Subcutaneous abdominal adipose tissue (tissue), 5 donors: ENCODE results near the gene MED29.

Source experiments
- H3K27ac ChIP-seq: one replicate; pipeline ENCODE4 v1.7.0; 2013; ENCODE audit warnings: low read depth, mild to moderate bottlenecking, inconsistent platforms, low read length, moderate library complexity
- H3K27me3 ChIP-seq, 5 donors: one replicate each; pipeline ENCODE4 v1.7.0; 2013; ENCODE audit warnings: low read length in 5 of 5, inconsistent platforms in 1 of 5; ENCODE audit not compliant: control insufficient read depth in 5 of 5, insufficient read depth in 4 of 5
- H3K36me3 ChIP-seq, 5 donors: one replicate each; pipeline ENCODE4 v1.7.0; 2013; ENCODE audit warnings: low read length in 5 of 5; ENCODE audit not compliant: control insufficient read depth in 5 of 5, insufficient read depth in 5 of 5
- H3K4me1 ChIP-seq, 5 donors: one replicate each; pipeline ENCODE4 v1.7.0; 2013; ENCODE audit warnings: low read length in 5 of 5, mild to moderate bottlenecking in 3 of 5, moderate library complexity in 1 of 5; ENCODE audit not compliant: control insufficient read depth in 5 of 5, insufficient read depth in 5 of 5
- H3K4me3 ChIP-seq, 5 donors: one replicate each; pipeline ENCODE4 v1.7.0; 2013; ENCODE audit warnings: low read length in 5 of 5, low read depth in 1 of 5
- H3K9ac ChIP-seq, 5 donors: one replicate each; pipeline ENCODE4 v1.7.0; 2013; ENCODE audit warnings: low read length in 5 of 5, mild to moderate bottlenecking in 4 of 5, moderate library complexity in 3 of 5
- H3K9me3 ChIP-seq, 5 donors: one replicate each; pipeline ENCODE4 v1.7.0; 2013; ENCODE audit warnings: low read length in 5 of 5; ENCODE audit not compliant: control insufficient read depth in 5 of 5
- donor health status: healthy.
- donor health status: healthy.
- donor health status: healthy.
- donor health status: healthy.
- donor health status: healthy.

MED29 gene

GRCh38 chr19:39416152-39417120, 25.3 kb downstream of the MED29 start:
- peaks cover 0 to 4% (median 0%) of the 10 kb centered on the region in 5 donors for H3K27me3 ChIP-seq
- H3K4me1 ChIP-seq, result peaks cover 13 to 33% (median 29%) of the 10 kb centered on the region in 5 donors
- no peak overlapping the region for H3K27ac ChIP-seq
- peak overlapping the region in 1 of 5 donors; percentile 4 for H3K9ac ChIP-seq
- H3K36me3 ChIP-seq, result peaks cover 0 to 51% (median 32%) of the 10 kb centered on the region in 5 donors
- H3K4me3 ChIP-seq, result no peak overlapping the region
- no peaks in the 10 kb centered on the region for H3K9me3 ChIP-seq

GRCh38 chr19:39417463-39418181, 26.4 kb downstream of the MED29 start:
- Histone ChIP-seq H3K4me1 (peaks cover 8 to 32% (median 27%) of the 10 kb centered on the region in 5 donors), H3K27ac (no peak overlapping the region), H3K27me3 (no peaks in the 10 kb centered on the region), H3K9ac (no peak overlapping the region), H3K36me3 (peaks cover 0 to 60% (median 39%) of the 10 kb centered on the region in 5 donors), H3K9me3 (no peaks in the 10 kb centered on the region), H3K4me3 (no peak overlapping the region)

GRCh38 chr19:39419003-39419402, 27.8 kb downstream of the MED29 start:
- no peak overlapping the region for H3K9ac ChIP-seq
- H3K36me3 ChIP-seq, result peaks cover 0 to 74% (median 53%) of the 10 kb centered on the region in 5 donors
- H3K9me3 ChIP-seq, result no peaks in the 10 kb centered on the region
- H3K27me3 ChIP-seq, result no peaks in the 10 kb centered on the region
- H3K27ac ChIP-seq, result no peak overlapping the region
- H3K4me3 ChIP-seq, result no peak overlapping the region
- H3K4me1 ChIP-seq, result peaks cover 5 to 23% (median 21%) of the 10 kb centered on the region in 5 donors

GRCh38 chr19:39420769-39421168, 29.6 kb downstream of the MED29 start:
- no peaks in the 10 kb centered on the region for H3K9me3 ChIP-seq
- H3K27me3 ChIP-seq, result no peaks in the 10 kb centered on the region
- H3K27ac ChIP-seq, result no peak overlapping the region
- no peak overlapping the region for H3K9ac ChIP-seq
- peaks cover 0 to 84% (median 59%) of the 10 kb centered on the region in 5 donors for H3K36me3 ChIP-seq
- peaks cover 0 to 5% (median 4%) of the 10 kb centered on the region in 5 donors for H3K4me1 ChIP-seq
- no peak overlapping the region for H3K4me3 ChIP-seq

GRCh38 chr19:39422020-39422419, 30.8 kb downstream of the MED29 start:
- Histone ChIP-seq H3K4me1 (no peaks in the 10 kb centered on the region), H3K27ac (no peak overlapping the region), H3K27me3 (no peaks in the 10 kb centered on the region), H3K4me3 (no peak overlapping the region), H3K9me3 (no peaks in the 10 kb centered on the region), H3K9ac (no peak overlapping the region), H3K36me3 (peaks cover 0 to 71% (median 54%) of the 10 kb centered on the region in 5 donors)

- H3K27ac ChIP-seq, result no peak overlapping the region
- no peaks in the 10 kb centered on the region for H3K9me3 ChIP-seq
- H3K27me3 ChIP-seq, result no peaks in the 10 kb centered on the region
- no peak overlapping the region for H3K9ac ChIP-seq
- H3K36me3 ChIP-seq, result peaks cover 0 to 59% (median 48%) of the 10 kb centered on the region in 5 donors
- no peak overlapping the region for H3K4me3 ChIP-seq
- peaks cover under 1 to 8% (median 5%) of the 10 kb centered on the region in 5 donors for H3K4me1 ChIP-seq
Observed at GRCh38 chr19:39423258-39424086, 32.3 kb downstream of the MED29 start.

GRCh38 chr19:39424934-39425333, 33.8 kb downstream of the MED29 start:
- no peaks in the 10 kb centered on the region for H3K9me3 ChIP-seq
- no peak overlapping the region for H3K27ac ChIP-seq
- no peak overlapping the region for H3K4me3 ChIP-seq
- H3K4me1 ChIP-seq, result peaks cover 4 to 14% (median 10%) of the 10 kb centered on the region in 5 donors
- peaks cover 0 to 50% (median 41%) of the 10 kb centered on the region in 5 donors for H3K36me3 ChIP-seq
- H3K27me3 ChIP-seq, result no peaks in the 10 kb centered on the region
- no peak overlapping the region for H3K9ac ChIP-seq

- H3K9ac ChIP-seq, result no peak overlapping the region
- no peak overlapping the region for H3K27ac ChIP-seq
- H3K36me3 ChIP-seq, result peaks cover 0 to 42% (median 34%) of the 10 kb centered on the region in 5 donors
- peaks cover 4 to 18% (median 13%) of the 10 kb centered on the region in 5 donors for H3K4me1 ChIP-seq
- H3K27me3 ChIP-seq, result no peaks in the 10 kb centered on the region
- no peaks in the 10 kb centered on the region for H3K9me3 ChIP-seq
- no peak overlapping the region for H3K4me3 ChIP-seq
Observed at GRCh38 chr19:39425744-39426143, 34.6 kb downstream of the MED29 start.

- no peaks in the 10 kb centered on the region for H3K27me3 ChIP-seq
- H3K4me1 ChIP-seq, result peaks cover 4 to 22% (median 14%) of the 10 kb centered on the region in 5 donors
- no peak overlapping the region for H3K27ac ChIP-seq
- no peaks in the 10 kb centered on the region for H3K9me3 ChIP-seq
- no peak overlapping the region for H3K9ac ChIP-seq
- H3K36me3 ChIP-seq, result peaks cover 0 to 37% (median 30%) of the 10 kb centered on the region in 5 donors
- no peak overlapping the region for H3K4me3 ChIP-seq
Observed at GRCh38 chr19:39426170-39426569, 35.0 kb downstream of the MED29 start.
